ENCODE measurements around the gene ASPRV1. TPM values are rescaled to one million over a fixed set of nuclear protein-coding genes. Genes with fewer than 3 reads are reported as not detected.
"Not testable (repeated sequence)": the region's sequence is repeated elsewhere in the genome, so short reads cannot be mapped to it uniquely, and the experiment has no call there.

The ASPRV1 gene
- total RNA-seq (2014; rRNA removed; shearing (Covaris generic)): 0.51 and 0.95 TPM in 2 replicates

GRCh38 chr2:69961496-69961895, at the start of gene ASPRV1:
Gene ASPRV1 (minus strand): TSS chr2:69961631. CDS start chr2:69961436, 195 bp downstream.
- Histone ChIP-seq H3K27ac (no peak within 1 kb of the TSS), H3K27me3 (no peaks in the 10 kb centered on the region), H3K9me3 (replicated peaks) (no peaks in the 10 kb centered on the region), H3K4me1 (peaks cover 14% of the 10 kb centered on the region; the same call in 1 of the 2 replicates), H3K4me3 (no peak within 1 kb of the TSS), H3K36me3 (no peaks in the 10 kb centered on the region)
- no peak for DNase-seq

- 0 out of 2 replicates have a peak, but pooled peaks cover 3% of the 10 kb centered on the region for H3K36me3 ChIP-seq
- no peak overlapping the region for H3K27ac ChIP-seq
- DNase-seq: no peak
- no peaks in the 10 kb centered on the region for H3K27me3 ChIP-seq
- no peak overlapping the region for H3K4me3 ChIP-seq
- H3K9me3 ChIP-seq (replicated peaks): 0 out of 2 replicates have a peak, but pooled peaks cover 3% of the 10 kb centered on the region
- H3K4me1 ChIP-seq: no peaks in the 10 kb centered on the region
Observed at GRCh38 chr2:70010576-70011111, 49.2 kb upstream of the ASPRV1 start.

GRCh38 chr2:70009762-70010575, 48.5 kb upstream of the ASPRV1 start:
- Histone ChIP-seq H3K27ac (no peak overlapping the region), H3K4me1 (no peaks in the 10 kb centered on the region), H3K36me3 (0 out of 2 replicates have a peak, but pooled peaks cover 3% of the 10 kb centered on the region), H3K9me3 (replicated peaks) (0 out of 2 replicates have a peak, but pooled peaks cover 3% of the 10 kb centered on the region), H3K4me3 (no peak overlapping the region), H3K27me3 (no peaks in the 10 kb centered on the region)
- DNase-seq: no peak

- DNase-seq: no peak
- no peak overlapping the region for H3K4me3 ChIP-seq
- no peaks in the 10 kb centered on the region for H3K4me1 ChIP-seq
- H3K27me3 ChIP-seq: no peaks in the 10 kb centered on the region
- no peak overlapping the region for H3K27ac ChIP-seq
- 0 out of 2 replicates have a peak, but pooled peaks cover 3% of the 10 kb centered on the region for H3K36me3 ChIP-seq
- H3K9me3 ChIP-seq (replicated peaks): 0 out of 2 replicates have a peak, but pooled peaks cover 3% of the 10 kb centered on the region
Observed at GRCh38 chr2:70008290-70008689, 46.9 kb upstream of the ASPRV1 start.

- Histone ChIP-seq H3K4me1 (no peaks in the 10 kb centered on the region), H3K27ac (no peak overlapping the region), H3K4me3 (no peak overlapping the region), H3K9me3 (replicated peaks) (no peaks in the 10 kb centered on the region), H3K36me3 (no peaks in the 10 kb centered on the region), H3K27me3 (no peaks in the 10 kb centered on the region)
- DNase-seq: no peak
Observed at GRCh38 chr2:70007151-70007550, 45.7 kb upstream of the ASPRV1 start.

GRCh38 chr2:70006447-70006784, 45.0 kb upstream of the ASPRV1 start:
- Histone ChIP-seq H3K4me3 (no peak overlapping the region), H3K27ac (no peak overlapping the region), H3K9me3 (replicated peaks) (no peaks in the 10 kb centered on the region), H3K4me1 (no peaks in the 10 kb centered on the region), H3K27me3 (no peaks in the 10 kb centered on the region), H3K36me3 (no peaks in the 10 kb centered on the region)
- no peak for DNase-seq

GRCh38 chr2:70005752-70006446, 44.5 kb upstream of the ASPRV1 start:
- H3K36me3 ChIP-seq: no peaks in the 10 kb centered on the region
- H3K4me3 ChIP-seq: no peak overlapping the region
- H3K9me3 ChIP-seq (replicated peaks): no peaks in the 10 kb centered on the region

GRCh38 chr2:70005216-70005615, 43.8 kb upstream of the ASPRV1 start:
- Histone ChIP-seq H3K36me3 (no peaks in the 10 kb centered on the region), H3K4me1 (no peaks in the 10 kb centered on the region), H3K27ac (no peak overlapping the region), H3K9me3 (replicated peaks) (no peaks in the 10 kb centered on the region), H3K4me3 (no peak overlapping the region), H3K27me3 (no peaks in the 10 kb centered on the region)
- no peak for DNase-seq

More at GRCh38 chr2:70005752-70006446, 44.5 kb upstream of the ASPRV1 start:
- Histone ChIP-seq H3K27ac (no peak overlapping the region), H3K4me1 (no peaks in the 10 kb centered on the region), H3K27me3 (no peaks in the 10 kb centered on the region)
- no peak for DNase-seq

GRCh38 chr2:70003093-70003830, 41.8 kb upstream of the ASPRV1 start:
- Histone ChIP-seq H3K36me3 (no peaks in the 10 kb centered on the region), H3K27me3 (no peaks in the 10 kb centered on the region), H3K4me3 (no peak overlapping the region), H3K27ac (no peak overlapping the region), H3K4me1 (no peaks in the 10 kb centered on the region), H3K9me3 (replicated peaks) (no peaks in the 10 kb centered on the region)
- DNase-seq: no peak

- H3K4me3 ChIP-seq: no peak overlapping the region
- H3K27me3 ChIP-seq: no peaks in the 10 kb centered on the region
- DNase-seq: no peak
- H3K4me1 ChIP-seq: no peaks in the 10 kb centered on the region
- no peaks in the 10 kb centered on the region for H3K9me3 ChIP-seq (replicated peaks)
- no peaks in the 10 kb centered on the region for H3K36me3 ChIP-seq
- no peak overlapping the region for H3K27ac ChIP-seq
Observed at GRCh38 chr2:70002241-70002899, 40.9 kb upstream of the ASPRV1 start.

- H3K27ac ChIP-seq; H3K27me3 ChIP-seq; H3K4me1 ChIP-seq; DNase-seq; H3K4me3 ChIP-seq; H3K9me3 ChIP-seq (replicated peaks); H3K36me3 ChIP-seq: not testable (repeated sequence)
Observed at GRCh38 chr2:70000529-70000928, 39.1 kb upstream of the ASPRV1 start.

GRCh38 chr2:69998761-69999160, 37.3 kb upstream of the ASPRV1 start:
- DNase-seq: no peak
- Histone ChIP-seq H3K4me3 (no peak overlapping the region), H3K27me3 (no peaks in the 10 kb centered on the region), H3K9me3 (replicated peaks) (no peaks in the 10 kb centered on the region), H3K4me1 (peaks cover 1% of the 10 kb centered on the region), H3K27ac (no peak overlapping the region), H3K36me3 (no peaks in the 10 kb centered on the region)

- H3K27me3 ChIP-seq: no peaks in the 10 kb centered on the region
- no peak for DNase-seq
Observed at GRCh38 chr2:69997015-69997830, 35.8 kb upstream of the ASPRV1 start.

More at GRCh38 chr2:69997015-69997830, 35.8 kb upstream of the ASPRV1 start:
- no peak overlapping the region for H3K4me3 ChIP-seq
- no peak overlapping the region for H3K27ac ChIP-seq
- no peaks in the 10 kb centered on the region for H3K9me3 ChIP-seq (replicated peaks)
- H3K36me3 ChIP-seq: no peaks in the 10 kb centered on the region
- H3K4me1 ChIP-seq: peaks cover 10% of the 10 kb centered on the region

Measured in SJCRH30 (cell line).